ENCODE measurements around the gene MND1.
"Not testable (repeated sequence)": the region's sequence is repeated elsewhere in the genome, so short reads cannot be mapped to it uniquely, and the experiment has no call there.

GRCh38 chr4:153451145-153451544 lies 106.7 kb downstream of the MND1 start:
- TF ChIP-seq, protein P1, sequence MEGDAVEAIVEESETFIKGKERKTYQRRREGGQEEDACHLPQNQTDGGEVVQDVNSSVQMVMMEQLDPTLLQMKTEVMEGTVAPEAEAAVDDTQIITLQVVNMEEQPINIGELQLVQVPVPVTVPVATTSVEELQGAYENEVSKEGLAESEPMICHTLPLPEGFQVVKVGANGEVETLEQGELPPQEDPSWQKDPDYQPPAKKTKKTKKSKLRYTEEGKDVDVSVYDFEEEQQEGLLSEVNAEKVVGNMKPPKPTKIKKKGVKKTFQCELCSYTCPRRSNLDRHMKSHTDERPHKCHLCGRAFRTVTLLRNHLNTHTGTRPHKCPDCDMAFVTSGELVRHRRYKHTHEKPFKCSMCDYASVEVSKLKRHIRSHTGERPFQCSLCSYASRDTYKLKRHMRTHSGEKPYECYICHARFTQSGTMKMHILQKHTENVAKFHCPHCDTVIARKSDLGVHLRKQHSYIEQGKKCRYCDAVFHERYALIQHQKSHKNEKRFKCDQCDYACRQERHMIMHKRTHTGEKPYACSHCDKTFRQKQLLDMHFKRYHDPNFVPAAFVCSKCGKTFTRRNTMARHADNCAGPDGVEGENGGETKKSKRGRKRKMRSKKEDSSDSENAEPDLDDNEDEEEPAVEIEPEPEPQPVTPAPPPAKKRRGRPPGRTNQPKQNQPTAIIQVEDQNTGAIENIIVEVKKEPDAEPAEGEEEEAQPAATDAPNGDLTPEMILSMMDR (IDR thresholded peaks at IDR 0.05; ENCODE audit: insufficient read depth, low read depth, low read length): not testable (repeated sequence)
- not testable (repeated sequence) for TF ChIP-seq EZH2 (IDR thresholded peaks at IDR 0.05; ENCODE audit: insufficient read depth, low read length)

Data from astrocyte (in vitro differentiated cells and primary cell).